ENCODE data around the gene FLNB.

The FLNB gene

GRCh38 chr3:58204720-58205119, 196.5 kb downstream of the FLNB start:
- ChIA-PET CTCF (interaction anchor here (0.8 to 7.9 kb wide), 5 partner anchors 8 to 101 kb away, joined by 3 to 142 read pairs (median 4); partner anchors contain the start of genes DNASE1L3, HTD2 and RPP14), POLR2A (interaction anchor here (1.2 to 1.5 kb wide), 2 partner anchors 8 to 10 kb away, joined by 5 to 9 read pairs; no protein-coding TSS in a partner anchor)

GRCh38 chr3:58205981-58206380, 197.8 kb downstream of the FLNB start:
- ChIA-PET CTCF (interaction anchor here (1.2 to 7.9 kb wide), 4 partner anchors 8 to 100 kb away, joined by 3 to 142 read pairs (median 10); partner anchors contain the start of genes DNASE1L3, HTD2 and RPP14), POLR2A (no interaction called here)
- no peak for DNase-seq (ENCODE audit: extremely low spot score)
- no peak for TF ChIP-seq CTCF (IDR thresholded peaks at IDR 0.05; ENCODE audit: control extremely low read depth, extremely low read depth, low read depth, missing control alignments)

More at GRCh38 chr3:58204720-58205119, 196.5 kb downstream of the FLNB start:
- no peak for TF ChIP-seq CTCF (IDR thresholded peaks at IDR 0.05; ENCODE audit: control extremely low read depth, extremely low read depth, low read depth, missing control alignments)
- DNase-seq (ENCODE audit: extremely low spot score), result no peak

- ChIA-PET POLR2A (no interaction called here), CTCF (interaction anchor here (4.0 to 7.9 kb wide), 2 partner anchors 8 to 12 kb away, joined by 27 to 142 read pairs; partner anchors contain the start of gene DNASE1L3)
- no peak for DNase-seq (ENCODE audit: extremely low spot score)
- TF ChIP-seq CTCF (IDR thresholded peaks at IDR 0.05; ENCODE audit: control extremely low read depth, extremely low read depth, low read depth, missing control alignments), result no peak
Measured at GRCh38 chr3:58206406-58207011, 198.3 kb downstream of the FLNB start.

GRCh38 chr3:58207954-58208353, 199.7 kb downstream of the FLNB start:
- no peak for DNase-seq (ENCODE audit: extremely low spot score)

GRCh38 chr3:58209933-58210332, 201.7 kb downstream of the FLNB start:
- no peak for TF ChIP-seq CTCF (IDR thresholded peaks at IDR 0.05; ENCODE audit: control extremely low read depth, extremely low read depth, low read depth, missing control alignments)
- CTCF ChIA-PET, result interaction anchor here (1.1 to 13.8 kb wide), 4 partner anchors 7 to 22 kb away, joined by 3 to 195 read pairs (median 84); no protein-coding TSS in a partner anchor
- POLR2A ChIA-PET, result interaction anchor here (1.1 kb wide), 1 partner anchor 9 kb away, joined by 3 read pairs; no protein-coding TSS in a partner anchor
- no peak for DNase-seq (ENCODE audit: extremely low spot score)

More at GRCh38 chr3:58207954-58208353, 199.7 kb downstream of the FLNB start:
- TF ChIP-seq CTCF (IDR thresholded peaks at IDR 0.05; ENCODE audit: control extremely low read depth, extremely low read depth, low read depth, missing control alignments), result no peak
- CTCF ChIA-PET, result interaction anchor here (0.7 to 13.8 kb wide), 4 partner anchors 10 to 99 kb away, joined by 3 to 195 read pairs (median 15); no protein-coding TSS in a partner anchor
- POLR2A ChIA-PET, result no interaction called here

GRCh38 chr3:58210761-58211460, 202.7 kb downstream of the FLNB start, which contains the start of gene DNASE1L3:
TSS of gene DNASE1L3 (minus strand) at chr3:58210972. CDS start at chr3:58210906, 66 bp downstream.
- CTCF ChIA-PET, result interaction anchor here (1.1 to 13.8 kb wide), 6 partner anchors 7 to 23 kb away, joined by 3 to 195 read pairs (median 84); partner anchors contain the start of gene ABHD6

More at GRCh38 chr3:58210761-58211460, 202.7 kb downstream of the FLNB start, which contains the start of gene DNASE1L3:
- POLR2A ChIA-PET, result interaction anchor here (1.1 kb wide), 1 partner anchor 10 kb away, joined by 3 read pairs; no protein-coding TSS in a partner anchor
- no peak for DNase-seq (ENCODE audit: extremely low spot score)
- TF ChIP-seq CTCF (IDR thresholded peaks at IDR 0.05; ENCODE audit: control extremely low read depth, extremely low read depth, low read depth, missing control alignments), result no peak
